ENCODE data around the gene PKNOX2.

PKNOX2 gene

GRCh38 chr11:125345421-125346178 is 181.0 kb downstream of the PKNOX2 start:
- peak; percentile 7 for DNase-seq

- DNase-seq: no peak
These were observed 181.6 kb downstream of the PKNOX2 start for GRCh38 chr11:125346179-125346530.

GRCh38 chr11:125346565-125347260 is 182.2 kb downstream of the PKNOX2 start:
- no peak for DNase-seq

- no peak for DNase-seq
These were observed 182.7 kb downstream of the PKNOX2 start for GRCh38 chr11:125347261-125347585.

- no peak for DNase-seq
These were observed 183.6 kb downstream of the PKNOX2 start for GRCh38 chr11:125348141-125348651.

GRCh38 chr11:125348674-125349309 is 184.2 kb downstream of the PKNOX2 start:
- DNase-seq: peak; percentile 14

GRCh38 chr11:125350206-125351032 is 185.9 kb downstream of the PKNOX2 start:
- no peak for DNase-seq

- no peak for DNase-seq
These were observed 186.7 kb downstream of the PKNOX2 start for GRCh38 chr11:125351033-125351867.

GRCh38 chr11:125351868-125352250 is 187.3 kb downstream of the PKNOX2 start:
- no peak for DNase-seq

- no peak for DNase-seq
These were observed 192.2 kb downstream of the PKNOX2 start for GRCh38 chr11:125356797-125357196.

GRCh38 chr11:125357551-125357950 is 193.0 kb downstream of the PKNOX2 start:
- no peak for DNase-seq

- no peak for DNase-seq
These were observed 193.8 kb downstream of the PKNOX2 start for GRCh38 chr11:125358254-125358840.

- no peak for DNase-seq
These were observed 194.6 kb downstream of the PKNOX2 start for GRCh38 chr11:125359130-125359529.

- DNase-seq: no peak
These were observed 195.5 kb downstream of the PKNOX2 start for GRCh38 chr11:125360066-125360465.

GRCh38 chr11:125364121-125364826 is 199.7 kb downstream of the PKNOX2 start:
- no peak for DNase-seq

- DNase-seq: no peak
These were observed 200.8 kb downstream of the PKNOX2 start for GRCh38 chr11:125365196-125365931.

GRCh38 chr11:125367710-125368109 is 203.2 kb downstream of the PKNOX2 start:
- no peak for DNase-seq

- no peak for DNase-seq
These were observed 204.2 kb downstream of the PKNOX2 start for GRCh38 chr11:125368757-125369156.

GRCh38 chr11:125369808-125370207 is 205.3 kb downstream of the PKNOX2 start:
- DNase-seq: no peak
